Right renal pelvis (tissue), 4 donors: ENCODE results near the gene TNS4. TPM values are rescaled to one million over a fixed set of nuclear protein-coding genes. Genes with fewer than 3 reads are reported as not detected.

Source experiments
- DNase-seq, 4 donors: peaks; one replicate each; pipeline ENCODE4 v3.0.0-alpha.2; 2013; ENCODE audit warnings: low read depth in 4 of 4, low spot score in 3 of 4, missing footprints in 1 of 4
- polyA plus RNA-seq, 4 donors: library from polyadenylated mRNA; unstranded; fragments of 120-200 nt; gene quantifications; one replicate each; pipeline ENCODE4 v1.2.1, GENCODE V29; 2013; ENCODE audit not compliant: insufficient read length in 4 of 4

The TNS4 gene
- polyA plus RNA-seq, 4 donors, result 0.14 TPM; not detected in 2

DNA sequence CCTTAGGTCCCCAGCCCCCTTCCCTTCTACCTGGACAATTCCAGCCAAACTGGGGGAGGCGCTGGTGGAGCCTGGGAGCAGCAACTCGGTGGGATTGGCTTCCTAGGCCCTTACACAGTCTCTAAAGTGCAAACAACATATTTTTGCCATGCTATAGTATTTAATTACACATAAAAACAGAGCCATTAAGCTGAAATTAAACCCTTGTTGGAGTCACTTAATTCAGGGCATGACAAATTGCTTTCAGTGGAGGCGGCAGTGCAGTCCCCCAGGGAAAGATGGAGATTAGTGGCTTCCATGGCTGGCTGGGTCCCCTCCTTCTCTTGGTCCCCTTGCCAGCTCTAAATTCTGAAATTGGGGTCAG is 40.8 kb downstream of the TNS4 start:
- no peak for DNase-seq

DNA sequence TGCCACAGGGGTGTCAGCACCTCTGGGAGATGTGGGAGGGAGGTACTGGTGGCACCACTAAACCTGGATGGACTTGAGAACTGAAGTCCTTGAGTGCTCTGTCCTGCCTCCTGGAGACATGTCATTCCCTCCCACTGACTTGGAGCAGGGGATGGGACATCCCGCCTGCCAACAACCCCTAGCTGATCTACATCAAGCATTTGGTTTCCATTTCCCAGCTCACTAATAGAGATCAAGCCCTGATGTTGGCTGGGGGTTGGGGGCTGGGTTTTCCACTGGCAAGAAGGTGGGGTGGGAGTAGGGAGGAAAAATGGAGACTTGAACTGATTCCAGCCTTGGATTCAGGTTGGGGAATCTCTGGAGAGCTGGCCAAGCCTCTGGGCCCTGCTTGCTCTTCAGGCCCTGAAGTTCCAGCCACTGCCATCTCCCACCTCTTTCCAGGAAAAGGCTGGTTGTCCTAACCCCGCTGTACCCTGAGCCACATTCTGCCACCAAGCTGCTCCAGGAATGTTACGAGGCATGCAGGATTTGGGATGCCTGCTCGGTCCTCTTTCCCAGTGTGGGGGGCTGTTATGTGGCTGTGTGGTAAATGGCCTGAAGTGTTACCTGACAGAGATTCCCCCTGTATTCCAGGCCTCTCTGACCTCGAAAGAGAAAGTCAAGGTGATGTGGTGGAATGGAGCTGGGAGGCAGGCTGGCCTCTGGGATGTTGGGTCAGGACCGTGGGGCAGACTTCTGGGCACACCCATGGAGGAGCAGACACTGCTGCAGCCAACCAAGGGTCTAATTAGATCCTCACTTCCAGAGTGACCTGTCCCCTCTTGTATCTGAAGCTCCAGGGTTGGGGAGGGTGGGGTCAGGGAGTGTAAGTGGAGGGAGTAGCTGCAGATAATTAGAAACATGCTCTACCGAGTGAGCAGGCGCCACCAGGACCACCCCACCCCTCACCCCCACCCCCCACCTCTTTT is 41.5 kb downstream of the TNS4 start:
- DNase-seq, result no peak

DNA sequence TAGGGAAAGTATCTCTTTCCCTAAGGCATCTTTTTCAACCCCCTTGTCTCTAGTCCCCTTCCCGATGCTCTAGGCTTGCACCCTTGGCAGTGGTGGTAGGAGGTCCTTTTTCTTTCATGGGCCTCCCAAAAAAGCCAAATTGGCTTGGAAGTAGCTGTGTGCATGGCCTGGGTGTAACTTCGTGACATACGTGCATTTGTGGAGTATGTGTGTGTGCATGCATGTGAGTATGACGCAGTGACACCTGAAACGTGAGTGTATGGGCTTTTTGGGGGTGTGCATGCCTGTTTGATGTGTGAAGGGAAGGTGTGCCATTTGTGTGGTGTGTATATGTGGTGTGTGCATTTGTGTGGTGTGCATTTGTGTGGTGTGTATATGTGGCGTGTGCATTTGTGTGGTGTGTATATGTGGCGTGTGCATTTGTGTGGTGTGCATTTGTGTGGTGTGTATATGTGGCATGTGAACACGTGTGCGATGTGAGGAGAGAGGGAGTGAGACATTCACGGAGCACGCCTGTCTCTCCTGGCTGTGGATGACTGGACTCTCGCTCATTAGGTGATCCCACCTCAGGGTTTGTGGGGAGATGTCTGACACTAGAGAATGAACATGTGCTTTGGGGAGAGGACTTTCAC is 42.5 kb downstream of the TNS4 start:
- no peak for DNase-seq

DNA sequence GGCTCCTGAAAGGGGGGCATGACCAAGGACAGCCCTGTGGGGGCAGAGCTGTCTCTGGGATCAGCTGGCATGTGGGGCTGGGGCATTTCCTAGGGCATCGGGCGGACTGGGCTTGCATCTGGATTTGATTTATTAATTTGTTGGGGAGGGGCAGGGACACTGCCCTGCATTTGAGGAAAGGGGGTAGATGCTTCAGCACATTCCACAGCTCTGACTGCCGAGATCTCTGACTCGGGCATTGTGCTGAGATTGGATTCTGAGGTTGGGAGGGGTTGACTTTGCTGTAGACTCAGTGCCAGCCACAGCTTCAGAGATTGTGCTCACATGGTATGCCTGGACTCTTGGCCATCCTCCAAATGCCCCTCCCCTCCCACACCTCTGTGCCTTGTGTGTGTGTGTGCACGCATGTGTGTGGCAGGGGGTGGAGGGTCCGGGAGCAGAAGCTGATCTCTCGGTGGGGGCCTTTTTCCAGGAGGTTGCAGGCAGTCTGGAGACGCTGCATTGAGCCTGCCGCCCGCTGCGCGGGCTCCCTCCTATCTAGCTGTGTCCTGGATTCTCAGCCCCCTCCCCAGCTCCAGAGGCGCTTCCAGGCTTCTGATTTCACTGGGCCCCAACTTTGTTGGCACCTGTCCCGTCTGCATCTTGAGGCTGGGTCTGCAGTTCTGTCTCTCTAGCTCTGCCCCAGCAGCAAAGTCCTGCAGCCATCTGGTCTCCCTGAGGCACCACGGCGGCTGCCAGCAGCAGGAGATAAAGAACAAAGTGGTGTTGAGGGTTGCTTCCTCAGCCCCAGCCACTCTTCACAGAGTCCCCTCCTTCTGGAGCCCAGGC is 43.2 kb downstream of the TNS4 start:
- DNase-seq, result no peak

DNA sequence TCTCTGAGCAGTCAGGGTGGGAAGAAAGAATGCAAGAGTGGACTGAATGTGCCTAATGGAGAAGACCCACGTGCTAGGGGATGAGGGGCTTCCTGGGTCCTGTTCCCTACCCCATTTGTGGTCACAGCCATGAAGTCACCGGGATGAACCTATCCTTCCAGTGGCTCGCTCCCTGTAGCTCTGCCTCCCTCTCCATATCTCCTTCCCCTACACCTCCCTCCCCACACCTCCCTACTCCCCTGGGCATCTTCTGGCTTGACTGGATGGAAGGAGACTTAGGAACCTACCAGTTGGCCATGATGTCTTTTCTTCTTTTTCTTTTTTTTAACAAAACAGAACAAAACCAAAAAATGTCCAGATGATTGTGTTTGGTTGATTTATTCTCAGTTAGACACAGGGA is 44.1 kb downstream of the TNS4 start:
- no peak for DNase-seq

DNA sequence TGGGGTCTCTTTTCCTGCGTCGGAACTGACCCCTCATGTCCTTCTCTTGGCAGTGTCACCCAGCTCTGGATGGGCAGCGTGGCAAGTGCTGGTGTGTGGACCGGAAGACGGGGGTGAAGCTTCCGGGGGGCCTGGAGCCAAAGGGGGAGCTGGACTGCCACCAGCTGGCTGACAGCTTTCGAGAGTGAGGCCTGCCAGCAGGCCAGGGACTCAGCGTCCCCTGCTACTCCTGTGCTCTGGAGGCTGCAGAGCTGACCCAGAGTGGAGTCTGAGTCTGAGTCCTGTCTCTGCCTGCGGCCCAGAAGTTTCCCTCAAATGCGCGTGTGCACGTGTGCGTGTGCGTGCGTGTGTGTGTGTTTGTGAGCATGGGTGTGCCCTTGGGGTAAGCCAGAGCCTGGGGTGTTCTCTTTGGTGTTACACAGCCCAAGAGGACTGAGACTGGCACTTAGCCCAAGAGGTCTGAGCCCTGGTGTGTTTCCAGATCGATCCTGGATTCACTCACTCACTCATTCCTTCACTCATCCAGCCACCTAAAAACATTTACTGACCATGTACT is 44.9 kb downstream of the TNS4 start:
- no peak for DNase-seq

DNA sequence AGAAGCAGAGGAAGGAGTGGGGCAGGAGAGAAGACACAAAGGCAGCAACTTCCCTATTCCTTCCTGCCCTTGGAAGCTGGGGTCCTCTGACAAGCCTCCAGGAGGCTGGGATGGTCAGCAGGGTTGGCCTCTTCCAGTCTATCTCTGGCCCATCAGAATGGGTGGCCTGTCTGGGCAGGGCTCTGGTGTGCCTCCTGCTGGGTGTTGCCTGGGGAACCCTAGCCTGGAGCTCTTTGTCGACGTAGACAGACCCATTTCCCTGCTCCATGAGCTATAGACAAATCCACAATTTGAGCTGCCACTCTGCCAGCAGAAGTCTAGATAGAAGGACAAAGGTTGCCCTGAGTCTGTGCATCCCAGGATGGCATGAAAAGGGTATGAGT is 46.8 kb downstream of the TNS4 start:
- DNase-seq, result no peak

DNA sequence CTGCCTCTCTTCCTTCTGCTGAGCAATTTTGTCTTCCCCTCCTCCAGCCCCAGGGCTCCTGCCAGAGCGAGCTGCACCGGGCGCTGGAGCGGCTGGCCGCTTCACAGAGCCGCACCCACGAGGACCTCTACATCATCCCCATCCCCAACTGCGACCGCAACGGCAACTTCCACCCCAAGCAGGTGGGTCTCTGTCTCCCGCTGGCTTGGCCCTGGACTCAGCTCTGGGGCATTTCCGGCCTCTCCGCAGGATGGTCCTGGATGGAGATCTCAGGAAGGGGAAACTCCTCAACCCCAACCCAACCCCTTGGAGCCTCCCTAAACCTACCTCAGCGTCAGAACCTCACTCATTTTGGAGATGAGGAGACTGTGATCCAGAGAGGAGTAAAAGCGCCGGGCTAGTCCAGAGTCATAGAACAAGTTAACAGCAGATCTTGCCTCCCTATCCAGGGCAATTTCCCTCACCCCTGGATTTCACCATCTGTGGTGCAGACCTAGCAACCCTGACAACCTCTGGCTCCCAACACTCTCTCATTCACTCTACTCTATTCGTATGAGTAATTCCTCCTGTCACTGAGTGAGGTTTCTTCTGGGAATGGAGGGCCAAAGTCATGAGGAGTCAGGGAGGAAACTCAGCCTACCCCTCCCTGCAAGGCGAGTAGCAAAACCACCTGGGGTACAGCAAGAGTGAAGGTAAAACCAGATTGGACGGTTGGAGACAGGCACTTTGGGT is 47.4 kb downstream of the TNS4 start:
- DNase-seq, result no peak

DNA sequence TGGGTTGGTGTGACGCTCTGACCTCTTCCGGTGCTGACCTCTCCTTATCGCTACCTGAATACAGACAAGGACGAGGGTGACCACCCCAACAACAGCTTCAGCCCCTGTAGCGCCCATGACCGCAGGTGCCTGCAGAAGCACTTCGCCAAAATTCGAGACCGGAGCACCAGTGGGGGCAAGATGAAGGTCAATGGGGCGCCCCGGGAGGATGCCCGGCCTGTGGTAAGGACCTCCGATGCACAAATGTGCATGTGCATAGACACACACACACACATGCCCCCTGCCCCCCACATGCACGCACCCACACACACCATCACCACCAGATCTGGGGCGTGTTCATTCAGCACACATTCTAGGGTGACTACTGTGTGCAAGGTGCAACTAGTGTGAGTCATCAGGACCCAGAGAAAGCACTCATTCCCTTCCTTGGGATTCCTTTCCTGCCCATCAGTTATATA is 48.5 kb downstream of the TNS4 start:
- DNase-seq, result no peak

DNA sequence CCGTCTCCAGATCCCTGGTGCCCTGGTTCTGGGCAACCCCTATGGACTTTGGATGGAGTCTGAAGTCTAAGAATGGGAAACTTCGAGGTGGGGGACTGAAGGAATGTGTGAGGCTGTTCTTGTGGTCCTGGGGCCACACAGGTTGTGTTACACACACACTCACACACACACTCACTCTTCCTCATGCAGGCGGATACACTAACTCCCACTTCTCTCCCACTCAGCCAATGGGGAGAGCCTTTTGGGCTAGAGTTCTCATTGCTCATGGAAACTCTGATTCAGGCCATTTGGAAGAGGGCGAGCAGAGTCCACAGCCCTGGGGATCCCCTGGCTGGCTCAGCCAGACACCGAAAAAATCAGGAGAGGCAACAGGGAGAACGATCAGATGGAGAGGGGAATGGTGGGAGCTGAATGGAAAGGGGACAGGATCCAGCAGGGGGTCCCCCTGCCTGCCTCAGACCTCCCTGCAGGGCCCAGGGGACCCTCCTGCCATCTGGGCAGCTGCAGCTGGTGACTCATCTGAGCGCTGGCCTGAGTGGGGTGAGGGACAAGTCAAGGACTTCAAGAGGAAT is 49.1 kb downstream of the TNS4 start:
- DNase-seq, result no peak

DNA sequence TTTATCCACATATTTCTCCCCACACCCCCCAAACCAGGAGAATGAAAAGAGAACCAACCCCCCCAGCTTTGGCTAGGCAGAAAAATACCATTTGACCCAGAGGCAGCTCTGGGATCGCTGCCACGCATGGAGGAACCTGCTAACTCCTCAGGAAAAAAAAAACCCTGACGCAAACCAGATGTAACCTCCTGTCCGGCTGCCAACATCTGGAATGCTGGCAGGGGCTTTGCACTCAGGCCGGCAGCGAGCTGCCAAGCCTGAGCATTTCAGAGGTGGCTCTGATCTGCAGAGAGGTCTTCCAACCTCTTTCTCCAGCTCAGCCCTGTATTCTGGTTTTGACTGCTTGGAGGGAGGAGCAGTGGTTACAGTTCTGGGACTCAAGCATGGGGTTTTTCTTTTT is 50.0 kb downstream of the TNS4 start:
- no peak for DNase-seq

DNA sequence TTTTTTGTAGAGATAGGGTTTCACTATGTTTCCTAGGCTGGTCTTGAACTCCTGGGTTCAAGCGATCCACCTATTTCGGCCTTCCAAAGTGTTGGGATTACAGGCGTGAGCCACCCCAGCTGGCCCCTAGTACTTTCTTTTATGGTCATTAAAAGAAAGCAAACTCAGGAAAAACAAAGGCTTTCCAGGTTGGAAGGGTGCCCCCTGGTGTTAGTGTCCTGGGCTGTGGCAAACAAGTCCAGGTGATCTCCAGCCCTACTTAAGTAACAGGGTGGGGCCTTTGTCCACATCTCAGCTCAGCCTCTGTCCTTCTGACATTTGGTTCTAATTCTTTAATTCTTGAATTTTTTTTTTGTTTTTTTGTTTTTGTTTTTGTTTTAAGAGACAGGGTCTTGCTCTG is 51.2 kb downstream of the TNS4 start:
- no peak for DNase-seq

DNA sequence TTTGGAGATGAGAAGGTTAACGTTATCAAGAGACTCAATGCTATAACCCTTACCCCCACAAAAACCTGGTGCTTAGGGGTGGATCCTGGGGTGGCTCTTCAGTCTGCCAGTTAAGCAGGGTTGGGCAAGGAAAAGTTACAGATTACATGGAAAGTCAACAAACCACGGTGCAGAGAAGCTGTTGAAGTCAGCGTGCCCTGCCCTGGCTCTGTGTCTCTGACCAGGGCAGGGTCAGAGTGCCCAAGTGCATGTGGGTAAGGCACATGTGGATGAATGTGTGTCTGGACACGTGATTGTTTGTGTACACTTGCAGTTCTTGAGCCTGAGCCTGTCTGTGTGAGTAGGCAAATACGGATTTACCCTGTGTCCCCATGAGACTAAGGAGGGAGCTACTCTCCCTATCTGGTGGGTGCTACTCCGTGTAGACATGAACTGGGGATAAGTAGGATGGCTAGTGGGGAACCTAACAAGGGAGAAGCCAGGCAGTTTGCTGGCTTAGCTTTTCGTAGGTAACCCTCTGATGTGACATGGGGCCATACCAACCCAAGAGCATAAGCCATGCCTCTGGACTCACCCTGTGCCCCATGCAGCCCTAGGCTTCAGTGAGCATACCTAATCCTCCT is 52.7 kb downstream of the TNS4 start:
- no peak for DNase-seq

DNA sequence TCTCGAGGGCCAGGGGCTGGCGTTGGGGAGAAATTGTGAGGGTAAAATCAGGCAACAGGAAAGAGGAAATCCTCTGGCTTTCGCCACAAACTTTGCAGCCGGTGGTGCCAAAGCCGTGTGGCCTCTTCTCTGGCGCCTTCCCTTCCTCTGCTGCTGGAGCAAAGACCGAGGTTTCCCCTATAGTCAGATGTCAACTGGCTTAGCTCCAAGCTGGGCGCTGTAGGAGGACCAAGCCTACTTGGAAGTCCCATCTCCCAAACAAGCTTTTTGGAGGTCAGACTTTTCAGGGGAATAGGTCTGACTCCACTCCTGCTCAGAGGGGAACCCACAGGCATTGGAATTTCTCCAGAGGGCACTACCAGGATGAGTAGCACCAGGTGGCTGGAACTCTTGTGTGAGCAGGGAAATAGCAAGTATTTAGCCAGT is 53.2 kb downstream of the TNS4 start:
- DNase-seq, result no peak

DNA sequence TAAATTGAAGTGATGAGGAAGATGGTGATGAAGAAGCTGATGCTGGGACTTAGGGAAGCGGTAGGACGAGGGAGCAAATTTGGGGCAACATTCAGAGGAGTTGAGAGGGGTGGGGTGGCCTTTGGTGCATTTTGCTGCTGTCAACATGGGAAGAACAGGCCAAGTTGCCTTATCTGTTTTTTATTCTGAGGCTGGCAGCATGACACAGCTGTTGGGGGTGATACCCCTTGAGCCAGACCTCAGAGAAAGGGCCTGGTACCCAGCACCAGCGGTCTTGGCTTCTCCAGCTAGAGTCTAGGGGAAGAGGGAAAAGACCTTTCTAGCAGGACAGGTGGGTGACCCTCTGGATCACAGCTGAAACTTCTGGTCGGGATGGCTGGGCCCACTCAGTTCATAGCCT is 53.6 kb downstream of the TNS4 start:
- no peak for DNase-seq

DNA sequence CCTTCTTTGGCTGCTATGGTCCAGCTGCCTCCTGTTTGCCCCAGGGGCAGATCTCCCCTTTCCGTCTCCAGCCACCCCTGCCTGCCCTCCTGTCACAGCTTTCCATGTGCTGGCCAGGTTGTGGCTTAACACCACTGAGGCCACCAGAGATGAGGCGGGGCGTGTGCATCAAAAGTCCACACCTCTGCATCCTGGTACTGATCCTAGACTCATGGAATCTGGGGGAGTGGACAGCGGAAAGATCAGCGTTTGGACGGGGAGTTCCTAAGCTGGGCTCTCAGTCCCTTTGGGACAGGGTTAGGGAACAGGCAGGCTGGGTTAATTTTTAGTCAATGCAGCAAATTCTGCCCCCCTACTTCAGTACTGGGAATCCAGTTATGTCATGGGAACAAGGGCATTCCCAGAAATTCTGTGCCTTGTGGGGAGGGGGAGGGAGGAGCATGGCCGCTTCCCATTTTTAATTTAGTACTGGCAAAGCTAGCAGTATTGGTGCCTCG is 54.2 kb downstream of the TNS4 start:
- DNase-seq, result no peak

DNA sequence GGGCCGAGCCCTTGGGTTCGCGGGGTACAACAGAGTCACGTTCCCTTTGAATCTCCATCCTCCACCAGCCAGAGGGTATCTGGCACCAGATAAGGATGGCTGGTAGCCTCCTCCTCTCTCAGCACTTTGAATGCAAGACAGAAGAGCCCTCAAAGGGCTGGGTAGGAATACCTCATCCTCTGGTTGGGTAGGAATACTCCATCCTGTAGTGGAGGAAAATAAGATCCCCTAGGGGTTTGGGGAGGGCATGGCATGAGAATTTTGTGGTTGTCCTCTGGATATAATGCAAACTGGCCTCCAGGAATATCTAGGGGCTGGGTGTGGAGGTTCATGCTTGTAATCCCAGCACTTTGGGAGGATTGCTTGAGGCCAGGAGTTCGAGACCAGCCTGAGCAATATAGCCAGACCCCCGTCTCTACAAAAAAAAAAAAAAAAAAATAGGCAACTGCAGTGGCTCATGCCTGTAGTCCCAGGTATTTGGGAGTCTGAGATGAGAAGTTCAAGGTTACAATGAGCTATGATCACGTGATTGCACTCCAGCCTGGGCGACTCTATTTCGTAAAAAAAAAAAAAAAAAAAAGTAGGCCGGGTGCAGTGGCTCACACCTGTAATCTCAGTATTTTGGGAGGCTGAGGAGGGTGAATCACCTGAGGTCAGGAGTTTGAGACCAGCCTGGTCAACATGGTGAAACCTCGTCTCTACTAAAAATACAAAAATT is 55.5 kb downstream of the TNS4 start:
- no peak for DNase-seq
